ENCODE results near the gene UGT8. TPM values are rescaled to one million over a fixed set of nuclear protein-coding genes. Genes with fewer than 3 reads are reported as not detected.
A peak's percentile ranks its signal among the peaks of the same experiment; 100 is the strongest.

Gene UGT8
- total RNA-seq, 6 donors from 2014 or later: 0.67 to 2.0 (median 1.5) TPM

DNA sequence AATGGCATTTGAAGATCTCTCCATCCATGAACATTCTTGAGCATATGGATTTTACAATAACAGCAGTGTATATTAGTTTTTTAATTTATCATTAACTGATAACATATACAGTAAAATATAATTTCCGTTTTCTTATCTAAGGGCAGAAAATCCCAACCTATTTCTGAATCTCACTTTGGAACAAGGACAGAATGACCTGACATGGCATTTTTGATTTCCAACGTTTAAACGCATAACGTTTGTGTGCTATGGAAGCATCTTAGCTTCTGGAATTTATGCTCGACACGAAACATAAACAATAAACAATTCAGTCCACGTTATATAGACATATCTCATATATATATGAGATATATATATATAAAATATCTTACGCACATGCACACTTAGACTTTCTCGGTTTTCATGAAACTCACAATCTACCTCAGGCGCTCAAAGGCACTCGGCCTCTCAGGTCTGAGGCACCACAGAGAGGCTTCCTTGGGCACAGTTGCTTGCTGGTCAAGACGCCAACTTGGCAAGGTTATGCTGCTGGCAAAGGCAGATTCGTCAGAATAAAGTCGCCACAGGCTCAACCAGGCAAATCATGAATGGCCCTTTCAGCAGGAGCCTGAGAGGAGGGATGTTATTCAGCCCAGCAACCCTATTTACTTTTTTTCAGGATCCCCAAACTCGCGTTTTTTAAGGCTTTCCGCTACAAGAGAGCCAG is 1.0 kb upstream of the UGT8 start:
- DNase-seq (no peak), ATAC-seq (ENCODE audit: low FRiP score in 2 of 2) (no peak)
- Histone ChIP-seq H3K4me1 (peaks cover 14 to 23% (median 17%) of the 10 kb centered on the region in 4 donors), H3K27me3 (peaks cover 0 to 17% (median 4%) of the 10 kb centered on the region in 4 donors), H3K4me3 (peak overlapping the region in 3 of 4 donors; percentile 49 to 56 (median 55)), H3K36me3 (no peaks in the 10 kb centered on the region), H3K9me3 (no peaks in the 10 kb centered on the region), H3K27ac (no peak overlapping the region)
- TF ChIP-seq, protein P1, sequence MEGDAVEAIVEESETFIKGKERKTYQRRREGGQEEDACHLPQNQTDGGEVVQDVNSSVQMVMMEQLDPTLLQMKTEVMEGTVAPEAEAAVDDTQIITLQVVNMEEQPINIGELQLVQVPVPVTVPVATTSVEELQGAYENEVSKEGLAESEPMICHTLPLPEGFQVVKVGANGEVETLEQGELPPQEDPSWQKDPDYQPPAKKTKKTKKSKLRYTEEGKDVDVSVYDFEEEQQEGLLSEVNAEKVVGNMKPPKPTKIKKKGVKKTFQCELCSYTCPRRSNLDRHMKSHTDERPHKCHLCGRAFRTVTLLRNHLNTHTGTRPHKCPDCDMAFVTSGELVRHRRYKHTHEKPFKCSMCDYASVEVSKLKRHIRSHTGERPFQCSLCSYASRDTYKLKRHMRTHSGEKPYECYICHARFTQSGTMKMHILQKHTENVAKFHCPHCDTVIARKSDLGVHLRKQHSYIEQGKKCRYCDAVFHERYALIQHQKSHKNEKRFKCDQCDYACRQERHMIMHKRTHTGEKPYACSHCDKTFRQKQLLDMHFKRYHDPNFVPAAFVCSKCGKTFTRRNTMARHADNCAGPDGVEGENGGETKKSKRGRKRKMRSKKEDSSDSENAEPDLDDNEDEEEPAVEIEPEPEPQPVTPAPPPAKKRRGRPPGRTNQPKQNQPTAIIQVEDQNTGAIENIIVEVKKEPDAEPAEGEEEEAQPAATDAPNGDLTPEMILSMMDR (IDR thresholded peaks at IDR 0.05): no peak
- TF ChIP-seq POLR2AphosphoS5 (IDR thresholded peaks at IDR 0.05): no peak
- no peak for TF ChIP-seq POLR2A (IDR thresholded peaks at IDR 0.05)
- TF ChIP-seq EP300 (IDR thresholded peaks at IDR 0.05): no peak
- 52 to 55% methylated on average over 17 of the region's 17 CpGs for WGBS, 2 donors

DNA sequence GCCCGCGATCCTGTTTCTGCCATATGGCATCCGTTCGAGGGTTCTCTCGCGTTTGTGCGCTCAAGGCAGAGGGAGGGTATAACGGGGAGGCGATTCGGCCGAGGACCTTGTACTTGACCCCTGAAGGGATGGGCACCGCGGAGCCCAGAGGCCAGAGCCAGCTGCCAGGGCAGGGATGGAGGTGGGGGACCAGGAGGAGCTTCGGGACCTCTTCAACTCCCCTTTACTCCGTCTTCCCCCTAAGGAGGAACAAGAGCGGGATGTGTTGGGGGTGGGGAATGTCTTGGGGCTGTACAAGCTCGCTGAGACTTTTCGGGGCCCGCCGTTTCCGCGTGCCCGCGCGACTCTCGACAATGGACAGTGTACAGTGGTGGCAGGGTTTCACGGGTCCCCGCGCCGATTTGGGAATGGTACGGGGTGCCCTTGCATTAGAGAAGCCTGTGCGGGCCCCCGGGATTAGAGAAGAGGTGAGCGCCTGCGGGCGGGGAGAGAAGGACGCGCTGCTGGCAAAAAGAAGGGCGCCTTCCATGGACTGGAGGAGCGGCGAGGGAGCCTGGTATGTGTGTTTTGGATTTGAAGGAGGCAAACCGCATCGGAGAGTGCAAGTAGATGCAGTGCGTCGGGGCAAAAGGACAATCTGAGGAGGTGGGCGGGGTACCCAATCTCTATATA is 760 bp downstream of the UGT8 start:
- H3K9me3 ChIP-seq: no peaks in the 10 kb centered on the region
- H3K4me1 ChIP-seq: peaks cover 14 to 23% (median 17%) of the 10 kb centered on the region in 4 donors
- DNase-seq: peak in 1 of 2 donors; percentile 80
- peaks cover 0 to 17% (median 4%) of the 10 kb centered on the region in 4 donors for H3K27me3 ChIP-seq
- WGBS, 2 donors: 2% methylated on average over 34 to 46 of the region's 46 CpGs
- TF ChIP-seq POLR2A (IDR thresholded peaks at IDR 0.05) (no peak), EP300 (IDR thresholded peaks at IDR 0.05) (no peak), POLR2AphosphoS5 (IDR thresholded peaks at IDR 0.05) (no peak)
- TF ChIP-seq, protein P1 (IDR thresholded peaks at IDR 0.05): no peak
- H3K4me3 ChIP-seq: peak overlapping the region; percentile 32 to 56 (median 52)
- peak; percentile 42 to 47 for ATAC-seq (ENCODE audit: low FRiP score in 2 of 2)
- no peaks in the 10 kb centered on the region for H3K36me3 ChIP-seq
- H3K27ac ChIP-seq: no peak overlapping the region

DNA sequence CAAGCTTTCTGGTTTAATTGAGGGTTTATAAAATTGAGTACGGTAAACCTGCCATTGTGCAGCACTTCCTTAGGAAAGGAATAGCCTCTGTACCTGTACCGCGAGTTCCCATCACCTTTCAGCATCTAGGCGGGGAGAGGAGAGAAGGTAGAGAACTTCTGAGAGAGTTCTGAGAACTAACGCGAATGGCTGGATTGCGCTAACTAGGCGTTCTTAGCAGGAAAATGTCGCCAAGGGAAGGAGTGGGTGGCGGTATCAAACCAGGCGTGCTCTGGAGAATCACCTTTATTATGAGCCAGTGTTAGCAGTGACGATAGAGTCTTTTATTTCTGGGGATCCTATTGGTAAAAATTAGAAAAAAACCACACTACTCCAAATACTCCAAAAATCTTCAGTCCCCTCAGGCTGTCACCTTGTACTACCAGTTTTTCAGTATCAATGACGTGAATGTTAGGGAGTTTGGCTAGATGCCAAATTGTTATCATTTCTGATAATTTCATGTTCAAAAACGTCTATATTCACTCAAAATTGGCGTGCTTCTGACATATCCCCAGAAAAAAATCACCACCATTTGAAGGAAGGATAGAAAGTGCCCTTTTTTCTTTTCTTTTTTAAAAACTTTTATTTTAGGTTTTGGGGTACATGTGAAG is 1.4 kb downstream of the UGT8 start:
- 10 to 11% methylated on average over 15 of the region's 15 CpGs for WGBS, 2 donors
- ATAC-seq (ENCODE audit: low FRiP score in 2 of 2) (no peak), DNase-seq (no peak)
- H3K27me3 ChIP-seq: peaks cover 0 to 17% (median 4%) of the 10 kb centered on the region in 4 donors
- H3K9me3 ChIP-seq: no peaks in the 10 kb centered on the region
- peak overlapping the region in 3 of 4 donors; percentile 49 to 56 (median 55) for H3K4me3 ChIP-seq
- H3K27ac ChIP-seq: no peak overlapping the region
- H3K36me3 ChIP-seq: no peaks in the 10 kb centered on the region
- peaks cover 14 to 23% (median 17%) of the 10 kb centered on the region in 4 donors for H3K4me1 ChIP-seq
- TF ChIP-seq EP300 (IDR thresholded peaks at IDR 0.05) (no peak), POLR2AphosphoS5 (IDR thresholded peaks at IDR 0.05) (no peak), POLR2A (IDR thresholded peaks at IDR 0.05) (no peak)
- TF ChIP-seq, protein P1 (IDR thresholded peaks at IDR 0.05): no peak

DNA sequence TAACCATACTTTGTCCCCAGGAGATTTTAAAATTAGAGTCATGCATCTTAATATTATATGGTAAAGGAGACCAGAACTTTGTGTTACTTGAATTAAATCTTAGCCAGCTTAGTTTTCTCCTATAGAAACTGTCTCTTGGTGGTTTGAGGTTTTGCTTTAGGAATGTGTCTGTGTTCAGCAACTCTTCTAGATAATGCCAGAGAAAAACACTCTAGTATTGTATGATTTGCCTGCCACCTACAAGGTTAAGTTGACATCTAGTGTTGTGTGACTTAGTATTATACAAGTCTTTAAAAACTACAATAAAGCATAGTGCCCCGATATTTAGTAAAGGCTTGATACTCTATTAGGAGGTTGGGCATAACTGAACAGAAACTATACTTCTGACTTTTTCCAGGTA is 2.1 kb downstream of the UGT8 start:
- Histone ChIP-seq H3K27me3 (peaks cover 0 to 17% (median 4%) of the 10 kb centered on the region in 4 donors), H3K27ac (no peak overlapping the region), H3K4me3 (no peak overlapping the region), H3K4me1 (peaks cover 14 to 23% (median 17%) of the 10 kb centered on the region in 4 donors), H3K9me3 (no peaks in the 10 kb centered on the region), H3K36me3 (no peaks in the 10 kb centered on the region)
- 68 to 89% methylated on average over 1 of the region's 1 CpG for WGBS, 2 donors
- TF ChIP-seq EP300 (IDR thresholded peaks at IDR 0.05) (no peak), POLR2AphosphoS5 (IDR thresholded peaks at IDR 0.05) (no peak), POLR2A (IDR thresholded peaks at IDR 0.05) (no peak)
- TF ChIP-seq, protein P1 (IDR thresholded peaks at IDR 0.05): no peak
- no peak for ATAC-seq (ENCODE audit: low FRiP score in 2 of 2)
- DNase-seq: no peak

Data from upper lobe of left lung (tissue), 6 donors.